8988T (cell line): Measurements from ENCODE around the gene TNFAIP8.
"Not testable (repeated sequence)": the region's sequence is repeated elsewhere in the genome, so short reads cannot be mapped to it uniquely, and the experiment has no call there.

Source experiments
- DNase-seq: peaks from one replicate; pipeline ENCODE4 v3.0.0; 2011

The TNFAIP8 gene

DNA sequence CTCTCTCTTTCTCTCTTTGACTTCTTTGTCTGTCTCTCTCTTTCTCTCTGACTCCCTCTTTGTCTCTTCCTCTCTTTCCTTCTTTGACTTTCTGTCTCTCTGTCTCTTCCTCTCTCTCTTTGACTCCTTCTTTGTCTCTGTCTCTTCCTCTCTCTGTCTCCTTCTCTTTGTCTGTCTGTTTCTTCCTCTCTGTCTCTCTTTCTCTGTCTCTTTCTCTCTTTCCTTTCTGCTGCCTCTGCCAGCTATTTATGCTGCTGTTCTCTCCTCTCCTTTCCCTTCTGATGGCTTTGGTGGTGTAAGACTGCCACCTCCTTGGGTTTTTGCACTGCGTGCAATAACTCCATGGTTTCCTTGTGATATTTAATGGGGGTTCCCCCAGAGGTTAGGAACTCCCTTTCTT is 72.3 kb downstream of the TNFAIP8 start:
- not testable (repeated sequence) for DNase-seq

DNA sequence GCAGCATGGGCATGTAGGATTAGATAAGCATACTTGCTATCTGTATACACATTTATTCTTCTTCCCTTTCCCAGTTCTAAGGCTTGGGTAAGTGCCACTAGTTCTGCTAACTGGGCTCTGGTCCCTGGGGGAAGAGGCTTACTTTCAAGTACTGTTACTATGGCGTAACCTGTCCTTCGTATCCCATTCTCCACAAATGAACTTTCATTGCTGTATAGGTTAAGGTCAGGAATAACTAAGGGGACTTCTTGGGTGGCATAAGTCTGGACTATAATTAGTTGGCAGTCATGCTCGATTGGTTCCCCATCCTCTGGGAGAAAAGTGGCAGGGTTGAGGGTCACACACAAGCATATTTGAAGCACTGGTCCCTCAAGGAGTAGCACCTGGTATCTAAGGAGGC is 72.8 kb downstream of the TNFAIP8 start:
- DNase-seq = not testable (repeated sequence)

DNA sequence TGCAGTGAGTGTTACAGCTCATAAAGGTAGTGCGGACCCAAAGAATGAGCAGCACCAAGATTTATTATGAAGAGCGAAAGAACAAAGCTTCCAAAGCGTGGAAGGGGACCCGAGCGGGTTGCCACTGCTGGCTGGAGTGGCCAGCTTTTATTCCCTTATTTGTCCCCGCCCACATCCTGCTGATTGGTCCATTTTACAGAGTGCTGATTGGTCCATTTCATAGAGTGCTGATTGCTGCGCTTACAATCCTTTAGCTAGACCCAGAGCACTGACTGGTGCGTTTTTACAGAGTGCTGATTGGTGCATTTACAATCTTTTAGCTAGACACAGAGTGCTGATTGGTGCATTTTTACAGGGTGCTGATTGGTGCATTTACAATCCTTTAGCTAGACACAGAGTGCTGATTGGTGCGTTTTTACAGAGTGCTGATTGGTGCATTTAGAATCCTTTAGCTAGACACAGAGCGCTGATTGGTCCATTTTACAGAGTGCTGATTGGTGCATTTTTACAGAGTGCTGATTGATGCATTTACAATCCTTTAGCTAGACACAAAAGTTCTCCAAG is 76.9 kb downstream of the TNFAIP8 start:
- not testable (repeated sequence) for DNase-seq

DNA sequence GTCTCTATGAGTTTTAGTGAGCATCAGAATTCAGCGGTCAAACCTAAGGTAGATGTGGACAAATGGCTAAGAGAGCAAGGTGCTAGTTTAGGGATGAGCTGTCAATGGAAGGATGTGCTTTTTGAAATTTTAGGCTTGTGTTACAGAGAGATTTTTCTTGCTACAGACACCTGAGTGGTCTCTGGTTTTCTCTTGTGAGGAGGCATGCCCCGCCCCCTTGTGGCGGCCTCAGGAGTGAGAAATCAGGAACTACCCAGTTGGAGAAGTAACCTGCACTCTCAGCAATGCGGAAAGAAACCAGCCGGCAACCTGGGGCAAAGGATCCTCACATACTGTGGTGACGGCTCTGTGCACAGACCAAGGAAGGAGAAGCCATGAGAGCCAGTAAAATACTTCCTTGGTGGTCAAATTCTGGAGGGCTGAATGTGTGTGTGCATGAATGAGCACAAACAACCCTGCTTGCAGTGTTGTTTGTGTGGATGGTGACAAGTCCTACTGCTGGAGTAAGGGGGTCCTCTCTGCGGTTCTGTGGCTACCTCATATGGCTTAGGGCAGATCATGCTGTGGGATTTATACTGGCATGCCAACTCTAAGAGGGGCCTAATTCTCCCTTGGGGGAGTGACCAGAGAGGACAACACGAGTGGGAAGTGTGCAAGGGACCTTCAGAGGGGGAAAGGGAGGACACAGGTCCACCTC is 79.8 kb downstream of the TNFAIP8 start:
- no peak for DNase-seq

DNA sequence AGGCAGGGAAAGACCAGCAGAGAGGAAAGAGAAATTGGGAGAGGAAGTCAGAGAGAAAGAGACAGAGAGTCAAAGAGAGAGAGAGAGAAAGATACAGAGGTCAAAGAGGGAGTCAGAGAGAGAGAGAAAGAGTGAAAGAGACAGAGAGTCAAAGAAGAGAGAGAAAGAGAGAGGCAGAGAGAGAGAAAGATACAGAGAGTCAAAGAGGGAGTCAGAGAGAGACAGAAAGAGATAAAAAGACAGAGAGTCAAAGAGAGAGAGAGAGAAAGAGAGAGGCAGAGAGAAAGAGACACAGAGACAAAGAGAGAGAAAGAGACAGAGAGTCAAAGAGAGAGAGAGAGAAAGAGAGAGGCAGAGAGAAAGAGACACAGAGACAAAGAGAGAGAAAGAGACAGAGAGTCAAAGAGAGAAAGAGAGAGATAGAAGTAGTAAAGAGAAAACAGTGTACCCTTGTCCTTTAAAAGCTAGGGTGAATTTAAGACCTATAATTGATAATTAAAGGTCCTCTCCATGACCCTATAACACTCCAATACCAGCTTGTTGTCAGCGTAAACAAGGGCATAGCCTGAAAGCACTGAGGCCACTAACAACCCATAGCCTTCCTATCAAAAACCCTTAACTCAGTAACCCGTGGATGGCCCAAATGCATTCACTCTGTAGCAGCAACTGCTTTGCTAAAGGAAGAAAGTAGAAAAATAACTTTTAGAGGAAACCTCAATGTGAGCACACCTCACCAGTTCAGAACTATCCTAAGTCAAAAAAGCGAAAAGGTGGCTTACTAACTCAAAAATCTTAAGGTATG is 82.2 kb downstream of the TNFAIP8 start:
- DNase-seq = not testable (repeated sequence)

DNA sequence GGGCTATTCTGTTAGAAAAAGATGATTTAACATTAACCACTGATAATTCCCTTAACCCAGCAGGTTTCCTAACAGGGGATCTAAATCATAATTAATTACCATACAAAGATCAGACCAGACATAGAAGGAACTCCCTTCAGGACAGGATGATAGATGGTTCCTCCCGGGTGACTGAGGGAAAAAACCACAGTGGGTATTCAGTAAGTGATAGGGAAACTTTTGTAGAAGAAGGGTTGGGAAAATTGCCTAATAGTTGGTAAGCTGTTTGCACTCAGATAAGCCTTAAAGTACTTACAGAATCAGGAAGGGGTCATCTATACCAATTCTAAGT is 82.7 kb downstream of the TNFAIP8 start:
- not testable (repeated sequence) for DNase-seq

DNA sequence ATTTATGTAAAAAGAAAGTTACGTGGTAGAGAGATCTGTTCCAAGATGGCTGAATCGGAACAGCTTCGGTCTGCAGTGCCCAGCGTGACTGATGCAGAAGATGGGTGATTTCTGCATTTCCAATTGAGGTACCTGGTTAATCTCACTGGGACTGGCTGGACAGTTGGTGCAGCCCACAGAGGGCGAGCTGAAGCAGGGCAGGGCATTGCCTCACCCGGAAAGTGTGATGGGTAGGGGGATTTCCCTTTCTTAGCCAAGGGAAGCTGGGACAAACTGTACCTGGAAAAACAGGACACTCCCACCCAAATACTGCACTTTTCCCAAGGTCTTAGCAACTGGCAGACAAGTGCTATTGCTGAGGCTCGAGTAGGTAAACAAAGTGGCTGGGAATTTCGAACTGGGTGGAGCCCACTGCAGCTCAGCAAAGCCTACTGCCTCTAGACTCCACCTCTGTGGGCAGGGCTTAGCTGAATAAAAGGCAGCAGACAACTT is 83.4 kb downstream of the TNFAIP8 start:
- DNase-seq = no peak

DNA sequence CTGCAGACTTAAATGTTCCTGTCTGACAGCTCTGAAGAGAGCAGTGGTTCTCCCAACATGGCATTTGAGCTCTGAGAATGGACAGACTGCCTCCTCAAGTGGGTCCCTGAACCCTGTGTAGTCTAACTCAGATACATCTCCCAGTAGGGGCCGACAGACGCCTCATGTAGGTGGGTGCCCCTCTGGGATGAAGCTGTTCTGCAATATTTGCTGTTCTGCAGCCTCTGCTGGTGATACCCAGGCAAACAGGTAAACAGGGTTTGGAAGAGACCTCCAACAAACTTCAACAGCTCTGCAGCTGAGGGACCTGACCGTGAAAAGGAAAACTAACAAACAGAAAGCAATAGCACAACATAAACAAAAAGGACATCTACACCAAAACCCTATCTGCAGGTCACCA is 83.8 kb downstream of the TNFAIP8 start:
- DNase-seq = not testable (repeated sequence)

DNA sequence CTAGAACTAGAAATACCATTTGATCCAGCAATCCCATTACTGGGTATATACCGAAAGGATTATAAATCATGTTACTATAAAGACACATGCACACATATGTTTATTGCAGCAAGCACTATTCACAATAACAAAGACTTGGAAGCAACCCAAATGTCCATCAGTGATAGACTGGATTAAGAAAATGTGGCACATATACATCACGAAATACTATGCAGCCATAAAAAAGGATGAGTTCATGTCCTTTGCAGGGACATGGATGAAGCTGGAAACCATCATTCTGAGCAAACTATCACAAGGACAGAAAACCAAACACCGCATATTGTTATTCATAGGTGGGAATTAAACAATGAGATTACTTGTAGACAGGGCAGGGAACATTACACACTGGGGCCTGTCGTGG is 88.8 kb downstream of the TNFAIP8 start:
- not testable (repeated sequence) for DNase-seq

DNA sequence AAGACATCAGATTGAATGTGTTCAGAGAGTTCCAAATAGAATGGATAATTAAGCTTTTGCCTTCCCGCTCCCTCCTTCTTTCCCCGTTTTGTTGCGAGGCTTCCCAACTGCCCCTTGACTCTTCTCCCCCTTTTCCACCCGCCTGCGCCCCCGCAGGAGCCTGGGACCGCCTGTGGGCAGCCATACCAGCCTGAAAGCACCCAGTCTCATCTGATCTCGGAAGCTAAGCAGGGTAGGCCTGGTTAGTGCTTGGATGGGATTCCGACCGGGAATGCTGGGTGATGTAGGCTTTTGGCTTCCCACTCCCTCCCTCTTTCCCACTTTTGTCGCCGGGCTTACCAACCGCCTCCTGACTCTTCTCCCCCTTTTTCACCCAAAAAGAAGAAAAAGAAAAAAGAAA is 89.7 kb downstream of the TNFAIP8 start:
- no peak for DNase-seq
